ENCODE measurements around the gene SP1. TPM values are rescaled to one million over a fixed set of nuclear protein-coding genes. Genes with fewer than 3 reads are reported as not detected.

Gene SP1
- total RNA-seq, 1 experiment from 2014 or later, result 96.8 TPM

DNA sequence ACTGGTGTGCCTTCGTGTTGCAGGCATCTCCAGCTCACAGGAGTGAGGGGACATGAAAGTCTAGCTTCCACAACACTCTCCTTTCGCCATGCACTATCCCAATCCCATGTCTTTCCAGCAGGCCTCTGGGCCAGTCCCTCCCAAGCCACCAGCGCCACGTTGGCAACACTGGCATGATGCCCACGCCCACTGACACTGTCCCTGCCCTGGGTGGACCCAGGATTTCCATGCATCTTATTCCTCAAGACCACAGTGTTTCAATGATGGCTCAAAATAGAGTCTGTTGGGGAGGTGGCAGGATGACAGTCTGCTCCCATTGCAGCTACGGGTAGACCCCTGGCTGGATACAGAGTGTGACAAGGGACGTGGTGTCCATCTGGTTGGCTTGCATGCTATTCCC lies 46.1 kb upstream of the SP1 start:
- no TSS peak for BruUV-seq (replicated peaks)
- Histone ChIP-seq H3K27ac (ENCODE audit: low read depth, low read length) (no peak overlapping the region), H3K9ac (ENCODE audit: low read length) (no peak overlapping the region), H3K9me3 (ENCODE audit: control insufficient read depth in 1 of 2, insufficient read depth in 1 of 2, low read depth in 1 of 2, low read length in 2 of 2) (no peaks in the 10 kb centered on the region), H3K4me2 (ENCODE audit: low read length) (no peak overlapping the region), H2AFZ (ENCODE audit: low read depth, low read length, poor library complexity, severe bottlenecking) (no peak overlapping the region), H3K36me3 (ENCODE audit: control insufficient read depth in 1 of 2, insufficient read depth in 2 of 2, low read length in 2 of 2) (no peaks in the 10 kb centered on the region), H3K4me1 (ENCODE audit: control insufficient read depth in 1 of 2, insufficient read depth in 2 of 2, low read length in 2 of 2) (0 out of 4 replicates have a peak, but pooled peaks cover 0 to 2% of the 10 kb centered on the region in 2 experiments), H3K27me3 (ENCODE audit: insufficient read depth, low read length) (0 out of 2 replicates have a peak, but pooled peaks cover 3% of the 10 kb centered on the region), H4K20me1 (ENCODE audit: insufficient read depth) (no peaks in the 10 kb centered on the region), H3K79me2 (ENCODE audit: insufficient read depth, low read length) (no peaks in the 10 kb centered on the region), H3K4me3 (replicated peaks in 1 of 2; ENCODE audit: low read depth in 1 of 2, low read length in 2 of 2) (no peak overlapping the region), H3K9me2 (ENCODE audit: insufficient read depth) (no peaks in the 10 kb centered on the region)
- ChIA-PET CTCF (no interaction called here), POLR2A (no interaction called here), RAD21 (ENCODE audit: low non-redundant PET in 1 of 2, low total read pairs in 2 of 2, uncharacterized antibody in 2 of 2, unreplicated experiment in 2 of 2) (no interaction called here)
- no peak for DNase-seq (ENCODE audit: low read depth, low spot score)
- intact Hi-C loops (cut with micrococcal nuclease), result no loop called here
- TF ChIP-seq, protein P1, sequence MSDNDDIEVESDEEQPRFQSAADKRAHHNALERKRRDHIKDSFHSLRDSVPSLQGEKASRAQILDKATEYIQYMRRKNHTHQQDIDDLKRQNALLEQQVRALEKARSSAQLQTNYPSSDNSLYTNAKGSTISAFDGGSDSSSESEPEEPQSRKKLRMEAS (IDR thresholded peaks at IDR 0.05), result no peak
- TF ChIP-seq SP1 (IDR thresholded peaks at IDR 0.05; ENCODE audit: low read depth) (no peak), SIN3A (IDR thresholded peaks at IDR 0.05; ENCODE audit: low read depth) (no peak), CEBPB (IDR thresholded peaks at IDR 0.05; ENCODE audit: low read depth) (no peak), POLR2A (IDR thresholded peaks at IDR 0.05; ENCODE audit: borderline replicate concordance, extremely low read depth, insufficient read depth, insufficient read length) (no peak), JUND (IDR thresholded peaks at IDR 0.05) (no peak), ZNF274 (IDR thresholded peaks at IDR 0.05; ENCODE audit: low read depth, low read length) (no peak), ELF1 (IDR thresholded peaks at IDR 0.05; ENCODE audit: borderline replicate concordance, low read depth) (no peak), EZH2 (IDR thresholded peaks at IDR 0.05) (no peak), POLR2AphosphoS5 (IDR thresholded peaks at IDR 0.05; ENCODE audit: low read depth, low read length) (no peak), EGR1 (IDR thresholded peaks at IDR 0.05; ENCODE audit: low read depth) (no peak), EZH2phosphoT487 (IDR thresholded peaks at IDR 0.05; ENCODE audit: borderline replicate concordance) (no peak), ZFX (IDR thresholded peaks at IDR 0.05) (no peak)
- TF ChIP-seq, protein P2, sequence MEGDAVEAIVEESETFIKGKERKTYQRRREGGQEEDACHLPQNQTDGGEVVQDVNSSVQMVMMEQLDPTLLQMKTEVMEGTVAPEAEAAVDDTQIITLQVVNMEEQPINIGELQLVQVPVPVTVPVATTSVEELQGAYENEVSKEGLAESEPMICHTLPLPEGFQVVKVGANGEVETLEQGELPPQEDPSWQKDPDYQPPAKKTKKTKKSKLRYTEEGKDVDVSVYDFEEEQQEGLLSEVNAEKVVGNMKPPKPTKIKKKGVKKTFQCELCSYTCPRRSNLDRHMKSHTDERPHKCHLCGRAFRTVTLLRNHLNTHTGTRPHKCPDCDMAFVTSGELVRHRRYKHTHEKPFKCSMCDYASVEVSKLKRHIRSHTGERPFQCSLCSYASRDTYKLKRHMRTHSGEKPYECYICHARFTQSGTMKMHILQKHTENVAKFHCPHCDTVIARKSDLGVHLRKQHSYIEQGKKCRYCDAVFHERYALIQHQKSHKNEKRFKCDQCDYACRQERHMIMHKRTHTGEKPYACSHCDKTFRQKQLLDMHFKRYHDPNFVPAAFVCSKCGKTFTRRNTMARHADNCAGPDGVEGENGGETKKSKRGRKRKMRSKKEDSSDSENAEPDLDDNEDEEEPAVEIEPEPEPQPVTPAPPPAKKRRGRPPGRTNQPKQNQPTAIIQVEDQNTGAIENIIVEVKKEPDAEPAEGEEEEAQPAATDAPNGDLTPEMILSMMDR (IDR thresholded peaks at IDR 0.05 in 2 of 3, conservative IDR thresholded peaks at IDR 0.05 in 1 of 3; ENCODE audit: borderline replicate concordance in 1 of 3, insufficient read depth in 1 of 3, low read depth in 2 of 3, low read length in 2 of 3), result no peak
- TF ChIP-seq, protein P3, sequence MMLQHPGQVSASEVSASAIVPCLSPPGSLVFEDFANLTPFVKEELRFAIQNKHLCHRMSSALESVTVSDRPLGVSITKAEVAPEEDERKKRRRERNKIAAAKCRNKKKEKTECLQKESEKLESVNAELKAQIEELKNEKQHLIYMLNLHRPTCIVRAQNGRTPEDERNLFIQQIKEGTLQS (IDR thresholded peaks at IDR 0.05), result no peak
- TF ChIP-seq, protein P4, sequence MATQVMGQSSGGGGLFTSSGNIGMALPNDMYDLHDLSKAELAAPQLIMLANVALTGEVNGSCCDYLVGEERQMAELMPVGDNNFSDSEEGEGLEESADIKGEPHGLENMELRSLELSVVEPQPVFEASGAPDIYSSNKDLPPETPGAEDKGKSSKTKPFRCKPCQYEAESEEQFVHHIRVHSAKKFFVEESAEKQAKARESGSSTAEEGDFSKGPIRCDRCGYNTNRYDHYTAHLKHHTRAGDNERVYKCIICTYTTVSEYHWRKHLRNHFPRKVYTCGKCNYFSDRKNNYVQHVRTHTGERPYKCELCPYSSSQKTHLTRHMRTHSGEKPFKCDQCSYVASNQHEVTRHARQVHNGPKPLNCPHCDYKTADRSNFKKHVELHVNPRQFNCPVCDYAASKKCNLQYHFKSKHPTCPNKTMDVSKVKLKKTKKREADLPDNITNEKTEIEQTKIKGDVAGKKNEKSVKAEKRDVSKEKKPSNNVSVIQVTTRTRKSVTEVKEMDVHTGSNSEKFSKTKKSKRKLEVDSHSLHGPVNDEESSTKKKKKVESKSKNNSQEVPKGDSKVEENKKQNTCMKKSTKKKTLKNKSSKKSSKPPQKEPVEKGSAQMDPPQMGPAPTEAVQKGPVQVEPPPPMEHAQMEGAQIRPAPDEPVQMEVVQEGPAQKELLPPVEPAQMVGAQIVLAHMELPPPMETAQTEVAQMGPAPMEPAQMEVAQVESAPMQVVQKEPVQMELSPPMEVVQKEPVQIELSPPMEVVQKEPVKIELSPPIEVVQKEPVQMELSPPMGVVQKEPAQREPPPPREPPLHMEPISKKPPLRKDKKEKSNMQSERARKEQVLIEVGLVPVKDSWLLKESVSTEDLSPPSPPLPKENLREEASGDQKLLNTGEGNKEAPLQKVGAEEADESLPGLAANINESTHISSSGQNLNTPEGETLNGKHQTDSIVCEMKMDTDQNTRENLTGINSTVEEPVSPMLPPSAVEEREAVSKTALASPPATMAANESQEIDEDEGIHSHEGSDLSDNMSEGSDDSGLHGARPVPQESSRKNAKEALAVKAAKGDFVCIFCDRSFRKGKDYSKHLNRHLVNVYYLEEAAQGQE (IDR thresholded peaks at IDR 0.05; ENCODE audit: low read depth), result no peak
- no peak for ATAC-seq
